SK-N-SH (cell line): ENCODE results near the gene AHCYL2. TPM values are rescaled to one million over a fixed set of nuclear protein-coding genes. Genes with fewer than 3 reads are reported as not detected.

ENCODE experiments used
- CTCF ChIA-PET: fragments of 300-600, 350-600 bp; formaldehyde crosslinking; extraction: SDS; loops from one replicate; lab custom pipeline; 2021; lab: Yijun Ruan, JAX
- POLR2A ChIA-PET: fragments of 350-600 bp; sonication (Branson Sonifier 250); formaldehyde crosslinking; extraction: SDS; loops from one replicate; lab custom pipeline; 2020; ENCODE audit warnings: antibody characterized with exemption, inconsistent platforms; lab: Yijun Ruan, JAX
- DNase-seq: peaks from one replicate; pipeline ENCODE4 v3.0.0; 2012
- H2AFZ ChIP-seq: fragments of 200-600 bp; sonication (generic); 2 replicates; pipeline ENCODE4 v1.8.1; 2016; ENCODE audit warnings: antibody characterized with exemption, mild to moderate bottlenecking, low read depth
- H3F3A ChIP-seq: fragments of 200-600 bp; sonication (generic); replicated peaks from 2 replicates; pipeline ENCODE3; 2016; ENCODE audit warnings: antibody characterized with exemption, mild to moderate bottlenecking; ENCODE audit not compliant: insufficient read depth
- H3K27ac ChIP-seq, 2 experiments: fragments of 200-500 bp in 1 of 2; fragments of 200-600 bp in 1 of 2; sonication (Bioruptor generic) in 1 of 2; sonication (generic), shearing (Covaris generic) in 1 of 2; 2 replicates each; pipeline versions ENCODE4 v1.5.1 to v1.6.1; 2014 to 2016; ENCODE audit warnings: low read depth in 2 of 2, inconsistent platforms in 1 of 2, low read length in 1 of 2, mild to moderate bottlenecking in 1 of 2, mixed read lengths in 1 of 2
- H3K27me3 ChIP-seq: fragments of 200-600 bp; sonication (generic), shearing (Covaris generic); 2 replicates; pipeline ENCODE4 v1.6.1; 2016; ENCODE audit warnings: mixed run types; ENCODE audit not compliant: insufficient read depth
- H3K36me3 ChIP-seq, 2 experiments: fragments of 200-500 bp in 1 of 2; fragments of 200-600 bp in 1 of 2; sonication (Bioruptor generic) in 1 of 2; sonication (generic) in 1 of 2; replicated peaks in 1 of 2; 2 replicates each; pipeline versions ENCODE3 to v1.5.1; 2014 to 2016; ENCODE audit warnings: low read length in 1 of 2, mild to moderate bottlenecking in 1 of 2; ENCODE audit not compliant: insufficient read depth in 2 of 2, control insufficient read depth in 1 of 2
- H3K4me1 ChIP-seq, 2 experiments: fragments of 200-500 bp in 1 of 2; fragments of 200-600 bp in 1 of 2; sonication (Bioruptor generic) in 1 of 2; sonication (generic), shearing (Covaris generic) in 1 of 2; 2 replicates each; pipeline versions ENCODE4 v1.5.1 to v1.6.1; 2014 to 2016; ENCODE audit warnings: low read depth in 1 of 2, low read length in 1 of 2, mixed run types in 1 of 2; ENCODE audit not compliant: insufficient read depth in 2 of 2, control insufficient read depth in 1 of 2
- H3K4me2 ChIP-seq: fragments of 200-600 bp; sonication (generic), shearing (Covaris generic); 2 replicates; pipeline ENCODE4 v1.6.1; 2017; ENCODE audit warnings: mixed run types
- H3K4me3 ChIP-seq, 2 experiments: fragments of 200-500 bp in 1 of 2; fragments of 200-600 bp in 1 of 2; sonication (Bioruptor generic) in 1 of 2; sonication (generic), shearing (Covaris generic) in 1 of 2; 2 replicates each; pipeline versions ENCODE4 v1.5.1 to v1.8.1; 2014 to 2016; ENCODE audit warnings: low read depth in 2 of 2, inconsistent platforms in 1 of 2, low read length in 1 of 2, mild to moderate bottlenecking in 1 of 2, mixed read lengths in 1 of 2, moderate library complexity in 1 of 2
- H3K79me2 ChIP-seq: fragments of 200-600 bp; sonication (generic); 2 replicates; pipeline ENCODE4 v1.8.1; 2017; ENCODE audit warnings: mild to moderate bottlenecking; ENCODE audit not compliant: insufficient read depth
- H3K9ac ChIP-seq: fragments of 200-600 bp; sonication (generic); 2 replicates; pipeline ENCODE4 v1.6.1; 2017; ENCODE audit warnings: mixed run types
- H3K9me2 ChIP-seq: fragments of 200-600 bp; sonication (generic); 2 replicates; pipeline ENCODE4 v1.6.1; 2017; ENCODE audit warnings: mixed run types
- H3K9me3 ChIP-seq: fragments of 200-600 bp; sonication (generic); 2 replicates; pipeline ENCODE4 v1.6.1; 2017; ENCODE audit warnings: mixed run types, mild to moderate bottlenecking, moderate library complexity
- H4K20me1 ChIP-seq: fragments of 200-600 bp; sonication (generic); 2 replicates; pipeline ENCODE4 v1.6.1; 2017; ENCODE audit warnings: mild to moderate bottlenecking, mixed run types; ENCODE audit not compliant: insufficient read depth
- ELF1 ChIP-seq: IDR thresholded peaks from 2 replicates; pipeline ENCODE4 v1.4.0; 2012
- FOXJ3 ChIP-seq: sonication (generic); formaldehyde crosslinking; IDR thresholded peaks from 2 replicates; pipeline ENCODE4 v1.5.1; 2020; ENCODE audit warnings: mild to moderate bottlenecking, missing genetic modification reagents
- GATA2 ChIP-seq: sonication (generic); formaldehyde crosslinking; IDR thresholded peaks from 2 replicates; pipeline ENCODE4 v1.5.0; 2020; ENCODE audit warnings: mild to moderate bottlenecking, missing genetic modification reagents
- IRF3 ChIP-seq: fragments of 150-350 bp; IDR thresholded peaks from 2 replicates; pipeline ENCODE4 v1.6.1; 2016; ENCODE audit warnings: mild to moderate bottlenecking, low read depth, low read length
- MAX ChIP-seq: IDR thresholded peaks from 2 replicates; pipeline ENCODE4 v1.4.0; 2012; ENCODE audit warnings: low read depth
- MEF2A ChIP-seq: IDR thresholded peaks from 2 replicates; pipeline ENCODE4 v1.4.0; 2012; ENCODE audit warnings: low read depth, borderline replicate concordance
- MXI1 ChIP-seq: IDR thresholded peaks from 2 replicates; pipeline ENCODE4 v1.6.1; 2012; ENCODE audit warnings: mild to moderate bottlenecking, low read depth, low read length, improper control_type of control experiment
- NFIC ChIP-seq: IDR thresholded peaks from 2 replicates; pipeline ENCODE4 v1.4.0; 2012; ENCODE audit warnings: borderline replicate concordance
- NRF1 ChIP-seq: IDR thresholded peaks from 2 replicates; pipeline ENCODE4 v1.6.1; 2012; ENCODE audit warnings: low read depth, mild to moderate bottlenecking, low read length
- POLR2AphosphoS5 ChIP-seq: IDR thresholded peaks from 2 replicates; pipeline ENCODE4 v1.6.1; 2012; ENCODE audit warnings: low read depth, low read length
- RXRA ChIP-seq: IDR thresholded peaks from 2 replicates; pipeline ENCODE4 v1.4.0; 2012; ENCODE audit warnings: low read depth, mild to moderate bottlenecking, borderline replicate concordance
- USF1 ChIP-seq: IDR thresholded peaks from 2 replicates; pipeline ENCODE4 v1.4.0; 2012; ENCODE audit warnings: low read depth, borderline replicate concordance
- ZBTB33 ChIP-seq: IDR thresholded peaks from 2 replicates; pipeline ENCODE4 v1.4.0; 2012; ENCODE audit warnings: low read depth, borderline replicate concordance
- WGBS: methylation state at CpG from one replicate; pipeline ENCODE4 v1.1.6; 2017; ENCODE audit warnings: low lambda C conversion rate; 5-methylcytosine and 5-hydroxymethylcytosine counted together
- polyA plus RNA-seq, 3 experiments: library from polyadenylated mRNA; depleted of rRNA; stranded (reverse); fragments of >200 nt; gene quantifications; 2 replicates each; pipeline ENCODE4 v1.2.3, GENCODE V29; 2012
- TF ChIP-seq, protein P1 (sequence below): IDR thresholded peaks from 2 replicates; pipeline ENCODE4; 2012
- TF ChIP-seq, protein P2 (sequence below): fragments of 200-600 bp; sonication (generic); IDR thresholded peaks from 2 replicates; pipeline ENCODE4 v1.6.1; 2017; ENCODE audit warnings: antibody characterized with exemption, mild to moderate bottlenecking, moderate library complexity

AHCYL2 gene
- polyA plus RNA-seq, 1 of the 3 experiments (the other 2 are of a cell fraction) = 20.4 TPM

- POLR2A ChIA-PET = no interaction called here
- Histone ChIP-seq H3K9me3 (no peaks in the 10 kb centered on the region), H3K27ac (no peak overlapping the region)
Measured at GRCh38 chr7:129381710-129382484, 157.1 kb downstream of the AHCYL2 start.

DNA sequence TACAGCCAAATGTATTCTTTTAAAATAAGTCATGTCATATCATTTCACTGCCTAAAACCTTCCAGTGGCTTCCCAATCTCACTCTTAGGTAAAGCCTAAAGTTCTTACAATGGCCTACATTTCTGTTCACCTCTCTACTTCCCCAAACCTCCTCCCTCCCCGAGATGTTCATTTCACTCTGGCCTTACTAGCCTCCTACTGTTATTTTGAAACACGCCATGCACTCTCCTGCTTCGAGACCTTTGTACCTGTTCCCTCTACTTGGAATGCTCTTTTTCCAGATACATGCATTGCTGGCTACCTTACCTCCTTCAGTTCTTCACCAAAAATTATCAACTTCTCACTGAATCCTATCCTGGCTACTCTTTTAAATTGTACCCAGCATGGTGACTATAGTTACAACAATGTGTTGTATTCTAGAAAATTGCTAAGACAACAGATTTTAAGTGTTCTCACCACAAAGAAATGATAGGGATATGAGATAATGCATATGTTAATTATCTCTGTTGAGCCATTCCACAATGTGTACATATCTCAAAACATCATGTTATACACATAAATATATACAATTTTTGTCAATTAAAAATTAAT, 158.8 kb downstream of the AHCYL2 start:
- ChIA-PET POLR2A (no interaction called here), CTCF (no interaction called here)
- Histone ChIP-seq H2AFZ (no peak overlapping the region), H3K4me3 (no peak overlapping the region), H3K79me2 (no peaks in the 10 kb centered on the region), H3K36me3 (peaks cover 0 to 7% of the 10 kb centered on the region in 2 experiments), H3K27me3 (no peaks in the 10 kb centered on the region), H3F3A (no peaks in the 10 kb centered on the region), H3K9me2 (no peaks in the 10 kb centered on the region), H3K9ac (no peak overlapping the region), H3K9me3 (no peaks in the 10 kb centered on the region), H3K4me2 (no peak overlapping the region), H3K27ac (no peak overlapping the region), H4K20me1 (no peaks in the 10 kb centered on the region), H3K4me1 (no peaks in the 10 kb centered on the region)
- 61% methylated on average over 3 of the region's 3 CpGs for WGBS
- no peak for DNase-seq
- no peak for TF ChIP-seq ELF1
- TF ChIP-seq MAX = no peak
- no peak for TF ChIP-seq POLR2AphosphoS5
- TF ChIP-seq, protein P1, sequence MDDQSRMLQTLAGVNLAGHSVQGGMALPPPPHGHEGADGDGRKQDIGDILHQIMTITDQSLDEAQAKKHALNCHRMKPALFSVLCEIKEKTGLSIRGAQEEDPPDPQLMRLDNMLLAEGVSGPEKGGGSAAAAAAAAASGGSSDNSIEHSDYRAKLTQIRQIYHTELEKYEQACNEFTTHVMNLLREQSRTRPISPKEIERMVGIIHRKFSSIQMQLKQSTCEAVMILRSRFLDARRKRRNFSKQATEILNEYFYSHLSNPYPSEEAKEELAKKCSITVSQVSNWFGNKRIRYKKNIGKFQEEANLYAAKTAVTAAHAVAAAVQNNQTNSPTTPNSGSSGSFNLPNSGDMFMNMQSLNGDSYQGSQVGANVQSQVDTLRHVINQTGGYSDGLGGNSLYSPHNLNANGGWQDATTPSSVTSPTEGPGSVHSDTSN = no peak
- TF ChIP-seq ZBTB33 = no peak
- TF ChIP-seq GATA2 (CRISPR knock-in tag) = no peak
- no peak for TF ChIP-seq IRF3
- no peak for TF ChIP-seq FOXJ3 (CRISPR knock-in tag)
- TF ChIP-seq NRF1 = no peak
- no peak for TF ChIP-seq MXI1
- TF ChIP-seq, protein P2, sequence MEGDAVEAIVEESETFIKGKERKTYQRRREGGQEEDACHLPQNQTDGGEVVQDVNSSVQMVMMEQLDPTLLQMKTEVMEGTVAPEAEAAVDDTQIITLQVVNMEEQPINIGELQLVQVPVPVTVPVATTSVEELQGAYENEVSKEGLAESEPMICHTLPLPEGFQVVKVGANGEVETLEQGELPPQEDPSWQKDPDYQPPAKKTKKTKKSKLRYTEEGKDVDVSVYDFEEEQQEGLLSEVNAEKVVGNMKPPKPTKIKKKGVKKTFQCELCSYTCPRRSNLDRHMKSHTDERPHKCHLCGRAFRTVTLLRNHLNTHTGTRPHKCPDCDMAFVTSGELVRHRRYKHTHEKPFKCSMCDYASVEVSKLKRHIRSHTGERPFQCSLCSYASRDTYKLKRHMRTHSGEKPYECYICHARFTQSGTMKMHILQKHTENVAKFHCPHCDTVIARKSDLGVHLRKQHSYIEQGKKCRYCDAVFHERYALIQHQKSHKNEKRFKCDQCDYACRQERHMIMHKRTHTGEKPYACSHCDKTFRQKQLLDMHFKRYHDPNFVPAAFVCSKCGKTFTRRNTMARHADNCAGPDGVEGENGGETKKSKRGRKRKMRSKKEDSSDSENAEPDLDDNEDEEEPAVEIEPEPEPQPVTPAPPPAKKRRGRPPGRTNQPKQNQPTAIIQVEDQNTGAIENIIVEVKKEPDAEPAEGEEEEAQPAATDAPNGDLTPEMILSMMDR = no peak
- TF ChIP-seq USF1 = no peak
- TF ChIP-seq MEF2A = no peak
- no peak for TF ChIP-seq NFIC

More at GRCh38 chr7:129381710-129382484, 157.1 kb downstream of the AHCYL2 start:
- CTCF ChIA-PET = interaction anchor here (1.4 to 9.4 kb wide), 4 partner anchors 14 to 262 kb away, joined by 4 to 76 read pairs (median 12); no protein-coding TSS in a partner anchor
- TF ChIP-seq MXI1 (no peak), RXRA (no peak), NRF1 (no peak), ELF1 (no peak), POLR2AphosphoS5 (no peak)
- Histone ChIP-seq H3K4me2 (no peak overlapping the region), H3K4me3 (no peak overlapping the region), H3K79me2 (no peaks in the 10 kb centered on the region), H4K20me1 (no peaks in the 10 kb centered on the region), H3K4me1 (no peaks in the 10 kb centered on the region), H3K9ac (no peak overlapping the region), H3K27me3 (no peaks in the 10 kb centered on the region), H3K36me3 (peaks cover 0 to 3% of the 10 kb centered on the region in 2 experiments), H3K9me2 (no peaks in the 10 kb centered on the region), H2AFZ (no peak overlapping the region), H3F3A (no peaks in the 10 kb centered on the region)
- WGBS = 96% methylated on average over 9 of the region's 9 CpGs
- no peak for DNase-seq
